ENCODE measurements around the gene INO80E. TPM values are rescaled to one million over a fixed set of nuclear protein-coding genes. Genes with fewer than 3 reads are reported as not detected.

The INO80E gene
- total and polyA plus RNA-seq, 2 of the 8 experiments (the other 6 are each of a cell fraction or from before 2014, with no cell fraction given), result 43.0 to 91.2 TPM

- TF ChIP-seq CHD7 (IDR thresholded peaks at IDR 0.05; ENCODE audit: insufficient replicate concordance, low read length) (no peak), RAD21 (IDR thresholded peaks at IDR 0.05 in 1 of 2, conservative IDR thresholded peaks at IDR 0.05 in 1 of 2; ENCODE audit: low read depth in 2 of 2, low read length in 2 of 2) (no peak), CTBP2 (IDR thresholded peaks at IDR 0.05; ENCODE audit: borderline replicate concordance, insufficient read depth, insufficient read length, low read length) (no peak), CBX8 (IDR thresholded peaks at IDR 0.05; ENCODE audit: borderline replicate concordance, low read depth, low read length) (no peak)
Observed at GRCh38 chr16:29989111-29989858, 6.8 kb upstream of the INO80E start (continued).
